Left ventricle myocardium inferior (tissue), 1 donor: ENCODE data around the gene TANGO2. TPM values are rescaled to one million over a fixed set of nuclear protein-coding genes. Genes with fewer than 3 reads are reported as not detected.

Source experiments
- DNase-seq: peaks from one replicate; pipeline ENCODE4 v3.0.0-alpha.2; 2020
- H3K27ac ChIP-seq: fragments of 200-600 bp; replicated peaks from 2 replicates; pipeline ENCODE4 v1.8.0; 2021
- H3K27me3 ChIP-seq: fragments of 200-600 bp; 2 replicates; pipeline ENCODE4 v1.8.0; 2021; ENCODE audit warnings: low read depth
- H3K36me3 ChIP-seq: fragments of 200-600 bp; 2 replicates; pipeline ENCODE4 v1.8.0; 2021
- H3K4me1 ChIP-seq: fragments of 200-600 bp; 2 replicates; pipeline ENCODE4 v1.8.0; 2021
- H3K4me3 ChIP-seq: fragments of 200-600 bp; 2 replicates; pipeline ENCODE4 v1.8.0; 2021; ENCODE audit warnings: mild to moderate bottlenecking, moderate library complexity
- H3K9me3 ChIP-seq: fragments of 200-600 bp; replicated peaks from 2 replicates; pipeline ENCODE4 v1.8.0; 2021
- intact Hi-C: fragments of 100-400 bp; cut with micrococcal nuclease; formaldehyde crosslinking; loops from one replicate; pipeline ENCODE4 v1.11.0; 2022
- total RNA-seq: library from RNA; stranded (reverse); fragmentation: NEBNext Ultra II Directional; extraction: Animal tissue kit (Norgen Biotek cat#: 25700); gene quantifications from one replicate; pipeline ENCODE4 v1.2.1, GENCODE V29; 2021
- TF ChIP-seq, protein P1 (sequence below): fragments of 200-600 bp; IDR thresholded peaks from 2 replicates; pipeline ENCODE4 v1.8.0; 2021; ENCODE audit warnings: antibody characterized with exemption, mild to moderate bottlenecking, borderline replicate concordance
- donor health status: DM: no; HTN: yes; CAD: no; lungs with severe emphysema.

Gene TANGO2
- total RNA-seq, 1 donor from 2014 or later: 71.7 TPM

DNA sequence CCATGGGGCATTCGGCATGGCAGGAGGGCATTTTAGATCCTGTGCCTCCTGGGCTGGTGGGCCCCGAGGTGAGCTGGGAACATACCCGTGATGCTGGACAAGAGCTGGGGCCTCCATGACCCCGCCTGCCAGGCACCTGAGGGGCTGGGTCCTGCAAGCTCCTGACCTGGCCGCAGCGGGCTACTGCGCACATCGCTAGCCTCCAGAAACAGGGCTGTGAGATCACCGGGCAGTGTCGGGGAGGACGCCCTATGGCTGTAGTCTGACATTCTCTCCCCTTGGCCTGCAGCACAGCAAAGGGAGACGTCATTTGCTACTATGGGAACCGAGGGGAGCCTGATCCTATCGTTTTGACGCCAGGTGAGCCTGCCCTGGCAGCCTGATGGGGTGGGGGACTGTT, 34.7 kb downstream of the TANGO2 start:
- H3K4me3 ChIP-seq: no peak overlapping the region
- no peaks in the 10 kb centered on the region for H3K27me3 ChIP-seq
- H3K36me3 ChIP-seq: peaks cover 77% of the 10 kb centered on the region
- intact Hi-C loops: no loop called here
- no peaks in the 10 kb centered on the region for H3K9me3 ChIP-seq
- DNase-seq: no peak
- no peak overlapping the region for H3K27ac ChIP-seq
- peaks cover 20% of the 10 kb centered on the region for H3K4me1 ChIP-seq
- TF ChIP-seq, protein P1, sequence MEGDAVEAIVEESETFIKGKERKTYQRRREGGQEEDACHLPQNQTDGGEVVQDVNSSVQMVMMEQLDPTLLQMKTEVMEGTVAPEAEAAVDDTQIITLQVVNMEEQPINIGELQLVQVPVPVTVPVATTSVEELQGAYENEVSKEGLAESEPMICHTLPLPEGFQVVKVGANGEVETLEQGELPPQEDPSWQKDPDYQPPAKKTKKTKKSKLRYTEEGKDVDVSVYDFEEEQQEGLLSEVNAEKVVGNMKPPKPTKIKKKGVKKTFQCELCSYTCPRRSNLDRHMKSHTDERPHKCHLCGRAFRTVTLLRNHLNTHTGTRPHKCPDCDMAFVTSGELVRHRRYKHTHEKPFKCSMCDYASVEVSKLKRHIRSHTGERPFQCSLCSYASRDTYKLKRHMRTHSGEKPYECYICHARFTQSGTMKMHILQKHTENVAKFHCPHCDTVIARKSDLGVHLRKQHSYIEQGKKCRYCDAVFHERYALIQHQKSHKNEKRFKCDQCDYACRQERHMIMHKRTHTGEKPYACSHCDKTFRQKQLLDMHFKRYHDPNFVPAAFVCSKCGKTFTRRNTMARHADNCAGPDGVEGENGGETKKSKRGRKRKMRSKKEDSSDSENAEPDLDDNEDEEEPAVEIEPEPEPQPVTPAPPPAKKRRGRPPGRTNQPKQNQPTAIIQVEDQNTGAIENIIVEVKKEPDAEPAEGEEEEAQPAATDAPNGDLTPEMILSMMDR: no peak

DNA sequence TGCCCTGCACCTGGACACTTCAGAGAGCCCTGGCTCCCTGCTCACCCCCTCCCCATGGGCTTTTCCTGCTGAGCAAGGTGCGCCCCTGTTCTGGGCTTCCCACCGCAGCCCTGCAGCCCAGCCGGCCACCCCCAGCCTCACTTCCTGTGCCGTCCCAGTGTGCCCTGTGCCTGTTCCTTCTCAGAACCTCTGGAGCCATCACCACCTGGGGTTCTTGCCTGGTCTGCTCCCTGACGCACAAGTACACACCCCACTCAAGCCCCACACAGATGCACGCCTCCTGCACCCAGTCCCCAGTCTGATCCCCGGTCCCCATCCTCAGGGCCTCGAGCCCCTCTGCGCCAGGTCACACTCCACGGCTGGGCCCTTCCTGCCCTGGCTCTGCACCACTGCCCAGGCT, 35.3 kb downstream of the TANGO2 start:
- no peak overlapping the region for H3K27ac ChIP-seq
- no peaks in the 10 kb centered on the region for H3K9me3 ChIP-seq
- DNase-seq: no peak
- H3K4me1 ChIP-seq: peaks cover 25% of the 10 kb centered on the region
- no peaks in the 10 kb centered on the region for H3K27me3 ChIP-seq
- peaks cover 74% of the 10 kb centered on the region for H3K36me3 ChIP-seq
- TF ChIP-seq, protein P1: no peak
- intact Hi-C loops: no loop called here
- no peak overlapping the region for H3K4me3 ChIP-seq

DNA sequence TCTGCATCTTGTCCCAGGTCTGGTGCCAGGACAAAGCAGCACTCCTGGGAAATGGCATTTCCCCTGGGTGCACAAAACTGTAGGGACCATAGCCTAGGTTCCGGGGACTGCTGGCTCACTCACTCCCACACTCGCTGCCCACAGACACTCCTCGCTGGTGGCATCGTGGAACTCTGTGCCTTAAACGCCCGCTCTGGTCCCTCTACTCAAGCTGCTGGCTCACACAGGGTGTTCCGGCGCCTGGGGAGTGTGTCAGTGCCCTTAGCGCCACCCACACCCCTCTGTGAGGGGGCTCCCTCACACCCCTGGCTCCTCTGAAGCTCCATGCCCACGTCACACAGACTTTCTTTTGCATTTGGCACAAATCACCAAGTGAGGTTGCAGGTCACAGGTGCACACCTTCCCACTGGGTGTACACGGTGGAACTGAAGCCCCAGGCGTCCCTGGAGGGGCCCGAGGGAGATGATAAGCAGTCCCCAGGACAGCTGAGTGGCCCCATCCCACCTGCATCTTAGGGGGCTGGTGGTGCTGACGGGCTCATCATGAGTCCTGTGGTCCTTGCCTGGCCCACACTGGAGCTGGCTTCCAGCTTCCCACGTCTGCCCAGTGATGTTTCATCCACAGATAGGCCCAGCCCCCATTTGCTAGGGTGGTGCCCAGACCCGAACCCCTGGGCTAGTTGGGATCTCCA, 35.9 kb downstream of the TANGO2 start:
- intact Hi-C loops: no loop called here
- TF ChIP-seq, protein P1: no peak
- no peak for DNase-seq
- H3K27ac ChIP-seq: no peak overlapping the region
- H3K36me3 ChIP-seq: peaks cover 75% of the 10 kb centered on the region
- no peaks in the 10 kb centered on the region for H3K27me3 ChIP-seq
- no peaks in the 10 kb centered on the region for H3K9me3 ChIP-seq
- H3K4me1 ChIP-seq: peaks cover 32% of the 10 kb centered on the region
- H3K4me3 ChIP-seq: no peak overlapping the region

DNA sequence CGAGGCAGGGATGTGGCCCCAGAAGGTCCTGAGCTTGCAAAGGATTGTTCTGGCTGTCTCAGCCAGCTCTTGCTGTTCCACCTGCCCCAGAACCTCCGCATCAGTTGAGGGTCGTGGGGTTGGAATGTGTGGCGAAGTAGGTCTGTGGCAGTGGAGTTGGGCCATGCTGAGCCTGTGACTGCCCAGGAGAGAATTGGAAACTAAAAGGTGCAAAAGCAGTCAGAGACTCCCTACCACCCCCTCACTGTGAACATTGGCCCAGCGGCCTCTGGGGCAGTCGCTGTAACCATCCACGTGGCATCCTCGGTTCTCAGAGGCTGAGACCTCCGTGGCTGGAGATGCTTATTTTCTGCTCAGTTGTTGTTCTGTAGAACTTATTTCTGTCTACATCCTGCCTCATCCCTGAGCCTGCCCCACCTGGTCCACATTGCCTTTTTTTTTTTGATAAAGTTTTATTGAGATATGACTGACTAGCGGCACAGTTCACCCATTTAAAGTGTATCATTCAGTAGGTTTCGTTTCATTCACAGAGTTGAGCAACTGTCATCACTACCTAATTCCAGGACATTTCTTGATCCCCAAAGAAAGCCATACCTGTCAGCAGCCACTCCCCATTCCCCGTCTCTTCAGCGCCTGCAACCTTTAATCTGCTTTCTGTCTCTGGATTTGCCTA, 36.8 kb downstream of the TANGO2 start:
- no peaks in the 10 kb centered on the region for H3K9me3 ChIP-seq
- peaks cover 75% of the 10 kb centered on the region for H3K36me3 ChIP-seq
- no peak overlapping the region for H3K4me3 ChIP-seq
- no peaks in the 10 kb centered on the region for H3K27me3 ChIP-seq
- no peak for DNase-seq
- intact Hi-C loops: no loop called here
- H3K27ac ChIP-seq: no peak overlapping the region
- TF ChIP-seq, protein P1: no peak
- H3K4me1 ChIP-seq: peaks cover 32% of the 10 kb centered on the region

DNA sequence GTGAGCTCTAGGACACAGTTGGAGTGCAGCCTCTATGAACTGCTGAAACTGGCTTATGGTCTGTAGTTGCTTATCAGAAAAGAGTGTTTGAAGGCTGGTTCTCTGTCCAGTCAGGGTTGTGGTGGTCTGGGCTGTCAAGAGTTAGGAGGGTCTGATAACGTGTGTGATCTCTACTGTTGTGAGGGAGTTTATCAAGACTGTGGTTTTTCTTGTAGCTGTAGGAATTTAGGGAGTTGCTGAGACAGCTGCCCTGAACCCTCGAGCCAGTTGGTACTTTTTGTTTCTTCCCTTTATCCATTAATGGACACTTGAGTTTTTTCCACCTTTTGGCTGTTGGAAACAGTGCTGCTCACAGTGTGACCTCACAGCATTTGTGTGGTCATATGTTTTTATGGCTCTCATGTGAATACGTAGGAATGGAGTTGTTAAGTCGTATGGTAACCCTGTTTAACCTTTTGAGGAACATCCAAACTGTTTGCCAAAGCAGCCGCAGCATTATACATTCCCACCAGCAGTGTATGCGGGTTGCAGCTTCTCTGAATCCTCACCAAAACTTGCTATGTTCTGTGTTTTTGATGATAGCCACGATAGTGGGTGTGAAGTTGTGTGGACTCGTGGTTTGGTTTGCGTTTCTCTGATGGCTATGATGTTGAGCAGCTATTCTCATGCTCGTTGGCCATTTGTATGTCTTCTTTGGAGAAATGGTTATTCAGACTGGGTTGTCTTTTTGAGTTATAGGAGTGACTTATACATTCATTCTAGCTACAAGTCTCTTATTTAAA, 38.3 kb downstream of the TANGO2 start:
- peaks cover 75% of the 10 kb centered on the region for H3K36me3 ChIP-seq
- intact Hi-C loops: no loop called here
- DNase-seq: no peak

More for the DNA sequence above, 38.3 kb downstream of the TANGO2 start:
- Histone ChIP-seq H3K4me1 (peaks cover 17% of the 10 kb centered on the region), H3K9me3 (no peaks in the 10 kb centered on the region), H3K4me3 (no peak overlapping the region), H3K27me3 (no peaks in the 10 kb centered on the region), H3K27ac (no peak overlapping the region)
- TF ChIP-seq, protein P1: no peak
